ENCODE measurements around the gene INS.

GRCh38 chr11:2182075-2182474 lies 21.1 kb upstream of the INS start:
- TF ChIP-seq CTCF (IDR thresholded peaks at IDR 0.05) (no peak), EZH2 (IDR thresholded peaks at IDR 0.05; ENCODE audit: borderline replicate concordance, insufficient read depth, low read depth, low read length, poor library complexity, severe bottlenecking) (no peak)
